GM19351 (cell line): ENCODE measurements around the gene BMP8B.
"Not testable (repeated sequence)": the region's sequence is repeated elsewhere in the genome, so short reads cannot be mapped to it uniquely, and the experiment has no call there.

Experiments
- ATAC-seq: cut with Tn5 transposase; IDR thresholded peaks from one replicate; pipeline ENCODE4 v1.9.1; 2021; ENCODE audit warnings: mild to moderate bottlenecking, moderate library complexity; ENCODE audit not compliant: unreplicated experiment

Gene BMP8B, protein sequence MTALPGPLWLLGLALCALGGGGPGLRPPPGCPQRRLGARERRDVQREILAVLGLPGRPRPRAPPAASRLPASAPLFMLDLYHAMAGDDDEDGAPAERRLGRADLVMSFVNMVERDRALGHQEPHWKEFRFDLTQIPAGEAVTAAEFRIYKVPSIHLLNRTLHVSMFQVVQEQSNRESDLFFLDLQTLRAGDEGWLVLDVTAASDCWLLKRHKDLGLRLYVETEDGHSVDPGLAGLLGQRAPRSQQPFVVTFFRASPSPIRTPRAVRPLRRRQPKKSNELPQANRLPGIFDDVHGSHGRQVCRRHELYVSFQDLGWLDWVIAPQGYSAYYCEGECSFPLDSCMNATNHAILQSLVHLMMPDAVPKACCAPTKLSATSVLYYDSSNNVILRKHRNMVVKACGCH

DNA sequence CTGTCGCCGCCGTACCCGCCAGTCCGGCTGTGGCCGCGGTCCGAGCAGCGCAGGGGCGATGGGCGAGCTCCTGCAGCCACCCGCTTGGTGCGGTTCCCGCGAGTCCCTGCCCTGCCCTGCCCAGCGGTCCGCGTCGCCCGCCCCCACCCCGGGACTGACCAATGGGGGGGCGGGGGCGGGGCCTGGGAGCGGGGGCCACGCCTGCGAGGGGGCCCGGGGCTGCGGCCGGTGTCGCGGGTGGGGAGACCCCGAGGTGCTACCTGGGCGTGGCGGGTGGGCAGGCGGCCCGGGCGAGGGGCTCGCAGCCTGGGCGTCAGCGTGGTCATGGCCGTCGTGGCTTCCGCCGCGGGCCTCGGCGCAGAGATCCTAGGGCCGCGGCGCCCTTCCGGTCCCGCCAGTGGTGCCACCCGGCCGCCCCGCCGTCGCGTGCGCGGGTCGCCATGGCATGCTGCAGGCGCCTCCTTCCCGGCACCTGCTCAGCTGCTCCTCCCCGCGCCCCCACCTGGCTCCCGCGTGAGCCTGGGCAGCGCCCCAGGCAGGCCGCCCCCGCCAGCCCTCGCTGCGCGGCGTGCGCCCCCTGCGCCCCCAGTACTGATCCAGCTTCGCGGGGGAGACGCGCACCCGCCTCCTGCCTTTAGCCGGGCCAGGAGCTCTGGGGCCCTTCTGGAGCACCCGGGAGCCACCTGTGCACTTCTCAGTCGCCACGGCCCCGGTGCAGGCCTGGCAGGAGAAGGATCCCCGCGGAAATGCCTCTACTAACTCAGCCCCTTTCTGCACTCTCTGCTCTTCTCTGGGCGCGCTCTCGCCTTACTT is at the start of gene BMP8B:
Gene BMP8B, minus strand, starts transcription at position 108 of the 813 bp plus-strand sequence. CDS start 380 bp downstream, outside the sequence.
- peak; percentile 58 for ATAC-seq

DNA sequence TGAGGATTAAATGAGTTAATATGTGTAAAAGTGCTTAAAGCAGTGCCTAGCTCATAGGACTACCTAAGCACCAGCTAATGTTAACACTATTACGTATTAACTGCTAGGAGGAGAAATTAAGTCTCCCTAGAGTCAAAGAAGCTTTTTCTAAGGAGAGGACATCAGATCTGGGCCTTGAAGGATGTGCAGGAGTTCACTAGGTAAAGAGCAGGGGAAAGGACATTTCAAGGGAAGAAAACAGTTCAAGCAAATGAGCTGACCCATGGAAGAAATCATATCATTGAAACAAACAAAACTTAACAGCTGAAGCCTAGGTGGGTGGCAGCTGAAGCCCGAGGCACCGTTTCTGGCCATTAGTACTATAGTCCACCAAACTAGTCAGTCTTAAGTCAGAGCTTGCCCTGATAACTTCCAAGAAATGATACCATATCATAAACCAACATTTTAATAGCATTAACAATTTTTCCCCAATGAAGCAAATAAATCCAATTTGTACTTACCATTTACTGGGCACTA is 48.0 kb upstream of the BMP8B start:
- ATAC-seq, result no peak

DNA sequence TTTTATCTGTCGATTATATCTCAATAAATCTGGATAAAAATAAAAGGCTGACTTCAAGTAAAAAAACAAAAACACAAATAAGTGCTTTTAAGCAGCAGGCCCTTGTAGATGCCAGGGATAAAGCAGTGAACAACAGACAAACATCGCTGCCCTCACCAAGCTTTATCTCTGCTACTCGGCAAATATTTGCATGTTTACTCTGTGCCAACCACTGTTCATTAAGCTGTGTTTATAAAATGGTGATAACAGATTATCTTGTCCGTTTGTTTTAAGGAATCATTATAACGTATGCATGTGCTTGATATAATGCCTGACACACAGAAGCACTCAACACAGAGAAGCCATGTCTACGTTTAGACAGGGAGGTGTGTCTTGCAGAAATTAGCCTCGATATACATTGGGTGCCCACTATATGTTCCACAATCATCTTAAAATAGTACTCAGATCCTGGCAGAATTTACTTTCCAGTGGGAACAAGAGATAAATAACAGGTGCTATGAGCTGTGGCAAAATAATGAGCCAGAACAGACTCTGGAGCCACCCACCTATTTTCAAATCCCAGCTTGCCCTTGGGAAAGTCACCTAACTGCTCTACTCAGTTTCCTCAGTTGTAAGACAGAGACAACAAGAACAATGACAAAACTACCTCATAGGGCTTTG is 47.4 kb upstream of the BMP8B start:
- ATAC-seq, result no peak

DNA sequence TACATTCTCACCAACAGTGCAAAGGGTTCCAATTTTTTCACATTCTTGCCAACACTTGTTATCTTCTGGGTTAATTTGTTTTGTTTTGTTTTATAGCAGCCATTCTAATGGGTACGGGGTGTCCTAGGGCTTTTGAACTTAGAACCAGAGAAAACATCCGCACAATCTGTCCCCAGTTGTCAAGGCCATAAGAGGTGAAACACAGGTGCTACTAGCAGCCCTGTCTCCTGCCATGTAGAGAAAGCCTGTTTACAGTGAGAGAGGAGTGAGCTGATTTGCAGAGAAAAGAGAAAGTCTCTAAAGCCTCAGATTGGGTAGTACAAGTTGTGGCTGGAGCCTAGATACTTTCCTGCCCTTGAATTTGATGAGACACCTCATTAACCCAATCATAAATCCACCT is 46.4 kb upstream of the BMP8B start:
- ATAC-seq, result no peak

DNA sequence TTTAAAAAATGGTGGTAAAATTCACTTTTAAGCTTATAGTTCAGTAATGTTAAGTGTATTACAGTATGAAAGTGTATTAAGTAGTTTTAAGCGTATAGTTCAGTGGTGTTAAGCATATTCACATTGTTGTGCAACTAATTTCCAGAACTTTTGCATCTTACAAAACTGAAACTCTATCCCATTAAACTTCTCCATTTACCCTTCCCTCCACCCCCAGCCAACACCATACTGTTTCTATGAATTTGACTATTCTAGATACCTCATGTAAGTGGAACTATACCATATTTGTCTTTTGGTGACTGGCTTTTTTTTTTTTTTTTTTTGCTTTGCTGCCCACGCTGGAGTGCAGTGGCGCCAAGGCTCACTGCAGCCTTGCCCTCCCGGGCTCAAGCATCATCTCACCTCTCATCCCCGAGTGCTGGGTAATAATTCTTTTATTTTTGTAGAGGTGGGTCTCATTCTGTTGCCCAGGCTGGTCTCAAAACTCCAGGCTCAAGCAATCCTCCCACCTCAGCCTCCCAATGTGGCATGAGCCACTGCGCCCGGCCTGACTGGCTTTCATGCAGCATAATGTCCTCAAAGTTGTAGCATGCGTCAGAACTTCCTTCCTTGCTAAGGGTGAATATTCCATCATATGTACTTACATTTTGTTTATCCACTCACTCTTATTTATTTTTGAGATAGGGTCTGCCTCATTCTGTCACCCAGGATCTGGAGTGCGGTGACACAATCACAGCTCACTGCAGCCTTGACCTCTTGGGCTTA is 45.1 kb upstream of the BMP8B start:
- ATAC-seq, result no peak

DNA sequence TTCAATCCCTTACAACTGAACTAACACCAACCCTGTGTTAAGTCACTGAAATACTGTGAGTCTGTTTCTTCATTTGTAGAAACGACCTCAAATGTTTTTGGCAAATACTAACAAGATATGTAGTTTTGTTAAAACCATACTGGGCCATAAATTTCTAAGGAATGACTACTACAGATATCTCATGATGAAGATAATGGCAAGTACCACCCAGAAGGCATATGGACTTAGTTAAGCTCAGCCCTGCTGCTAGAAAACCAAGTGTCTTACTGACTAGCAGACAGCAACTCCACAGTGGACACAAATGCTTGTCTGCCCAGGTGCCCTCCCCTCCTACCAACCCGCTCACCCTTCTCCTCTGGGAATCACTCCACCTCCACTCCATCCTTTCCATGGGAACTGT is 44.5 kb upstream of the BMP8B start:
- no peak for ATAC-seq

DNA sequence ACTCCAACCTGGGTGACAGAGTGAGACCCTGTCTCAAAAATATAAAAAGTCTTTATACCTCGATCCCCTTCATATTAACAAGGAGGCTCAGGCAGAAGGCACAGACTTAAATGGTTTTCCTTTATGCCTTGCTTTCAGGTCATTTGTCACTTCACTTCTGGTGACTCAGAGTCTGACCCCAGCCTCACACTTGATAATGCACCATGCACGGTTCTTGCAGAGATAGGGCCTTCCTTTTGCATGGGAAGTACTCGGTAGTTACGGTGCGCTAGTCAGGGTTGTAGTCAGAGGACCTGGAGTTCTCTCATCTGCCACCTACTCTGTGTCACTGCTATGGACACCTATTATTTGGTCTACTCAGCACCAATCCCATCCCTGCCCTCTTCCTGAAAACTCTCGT is 43.6 kb upstream of the BMP8B start:
- no peak for ATAC-seq

DNA sequence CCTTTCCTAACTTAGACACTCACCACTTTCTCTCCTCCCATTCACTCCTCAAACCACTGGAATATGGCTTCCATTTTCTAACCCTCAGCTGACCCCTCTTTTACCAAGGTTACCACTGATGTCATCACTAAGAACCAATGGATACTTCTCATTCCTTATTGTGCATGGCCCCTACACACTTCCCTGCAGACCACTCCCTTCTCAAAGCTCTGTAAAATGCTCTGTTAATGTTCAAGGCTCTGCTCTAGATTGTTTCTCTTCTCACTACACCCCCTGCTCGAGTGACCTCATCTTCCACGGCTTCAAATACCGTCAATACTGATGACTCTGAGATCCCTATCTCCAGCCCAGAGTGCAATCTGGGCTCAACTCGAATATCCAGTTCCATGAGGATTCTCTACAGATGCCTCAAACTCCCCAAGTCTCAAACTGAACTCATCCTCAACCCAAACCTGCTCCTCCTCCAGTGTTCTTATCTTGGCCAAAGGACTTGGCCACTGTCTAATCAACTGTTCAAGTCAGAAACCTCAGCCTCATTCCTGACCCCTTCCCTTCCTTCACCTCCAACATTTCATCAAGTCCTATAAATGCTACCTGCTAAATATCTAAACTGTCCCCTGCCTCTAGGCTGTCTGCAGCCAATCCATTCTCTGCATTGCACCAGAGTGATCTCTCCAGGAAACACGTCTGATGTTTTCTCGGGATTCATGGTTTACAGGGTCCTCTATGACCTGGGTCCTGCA is 41.3 kb upstream of the BMP8B start:
- ATAC-seq, result no peak

DNA sequence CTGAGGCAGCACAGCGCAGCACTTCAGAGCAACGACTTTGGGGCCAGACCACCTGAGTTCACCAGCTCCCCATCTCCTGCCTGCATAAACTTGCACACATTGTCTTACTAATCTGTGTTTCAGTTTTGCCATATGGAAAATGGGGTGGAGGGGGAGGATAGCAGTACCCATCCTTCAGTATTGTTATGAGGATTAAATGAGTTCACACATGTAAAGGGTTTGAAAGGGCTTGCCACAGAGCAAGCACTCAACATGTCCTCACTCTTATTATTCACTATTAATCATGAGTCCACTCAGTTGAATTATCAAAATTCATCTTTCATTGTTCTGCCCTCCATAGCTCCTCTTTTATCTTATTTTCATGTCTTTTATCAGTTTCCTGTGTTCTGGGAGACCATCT is 40.1 kb upstream of the BMP8B start:
- no peak for ATAC-seq

DNA sequence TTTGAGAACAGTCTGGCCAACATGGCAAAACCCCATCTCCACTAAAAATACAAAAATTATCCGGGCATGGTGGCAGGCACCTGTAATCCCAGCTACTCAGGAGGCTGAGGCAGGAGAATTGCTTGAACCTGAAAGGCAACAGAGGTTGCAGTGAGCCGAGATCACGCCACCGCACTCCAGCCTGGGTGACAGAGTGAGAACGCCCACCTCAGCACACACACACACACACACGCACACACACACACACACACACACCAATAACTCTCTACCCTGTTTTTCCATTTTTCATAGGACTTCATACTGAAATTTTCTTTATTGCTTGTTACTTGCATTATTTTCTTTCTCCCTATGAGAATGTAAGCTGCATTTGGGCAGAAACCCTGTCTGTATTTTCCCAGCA is 39.6 kb upstream of the BMP8B start:
- ATAC-seq, result not testable (repeated sequence)

DNA sequence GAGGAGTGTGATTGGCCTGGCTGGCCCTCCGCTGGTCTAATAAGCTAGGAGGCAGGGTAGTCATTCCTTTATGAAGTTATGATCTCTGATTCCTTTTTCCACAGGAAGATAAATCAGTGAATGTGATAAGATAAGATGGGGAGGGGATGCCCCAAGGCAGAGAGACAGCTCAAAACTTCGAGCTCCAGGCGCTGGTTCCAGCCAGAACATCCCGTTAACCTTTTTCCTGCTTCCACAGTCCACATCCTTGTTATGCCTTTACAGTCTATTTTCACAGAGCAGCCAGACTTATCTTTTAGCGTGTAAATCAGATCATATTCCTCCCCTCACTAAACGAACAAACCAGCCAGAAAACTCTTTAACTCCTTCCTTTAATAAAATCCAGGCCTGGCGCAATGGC is 38.5 kb upstream of the BMP8B start:
- ATAC-seq, result no peak

DNA sequence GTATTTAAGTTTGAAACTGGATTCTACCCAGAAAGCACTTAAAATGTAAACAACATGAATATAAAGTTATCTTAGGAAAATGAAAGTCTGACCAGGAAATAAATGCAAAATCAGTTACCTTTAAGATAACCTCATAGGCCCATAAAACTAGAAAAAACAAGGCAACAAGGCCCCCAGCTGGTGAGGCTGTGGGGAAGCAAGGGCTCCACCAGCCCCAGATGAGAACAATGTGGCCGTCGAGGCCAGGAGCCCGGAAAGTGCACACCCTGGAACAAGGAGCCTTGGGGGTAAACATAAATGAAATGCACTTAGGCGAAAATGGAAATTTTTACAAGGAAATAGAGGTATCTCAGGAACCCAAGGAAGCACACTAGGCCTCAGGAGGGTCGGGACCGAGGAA is 37.9 kb upstream of the BMP8B start:
- ATAC-seq, result no peak

DNA sequence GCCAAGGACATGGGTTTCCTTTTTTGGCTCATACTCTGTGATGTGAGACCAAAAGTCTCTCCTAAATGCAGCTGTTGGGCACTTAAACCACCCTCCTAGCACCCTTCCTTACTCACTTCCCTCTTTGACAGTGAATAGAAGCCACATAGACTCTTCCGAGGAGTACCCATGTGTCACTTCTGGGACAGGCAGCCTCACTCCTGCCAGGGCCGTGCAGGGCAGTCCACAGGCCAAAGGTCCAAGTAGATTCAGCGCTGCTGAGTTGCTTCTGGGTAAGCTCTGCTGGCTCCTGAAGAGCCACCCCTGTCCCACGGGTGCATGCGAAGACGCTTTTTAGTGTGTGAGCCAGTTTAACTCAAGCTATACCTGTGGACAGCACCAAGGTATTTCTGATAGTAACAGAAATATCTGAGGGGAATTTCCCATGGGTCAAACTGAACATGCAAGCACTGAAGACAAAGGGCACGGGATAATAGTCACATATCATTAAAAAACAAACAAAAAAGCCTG is 36.8 kb upstream of the BMP8B start:
- no peak for ATAC-seq

DNA sequence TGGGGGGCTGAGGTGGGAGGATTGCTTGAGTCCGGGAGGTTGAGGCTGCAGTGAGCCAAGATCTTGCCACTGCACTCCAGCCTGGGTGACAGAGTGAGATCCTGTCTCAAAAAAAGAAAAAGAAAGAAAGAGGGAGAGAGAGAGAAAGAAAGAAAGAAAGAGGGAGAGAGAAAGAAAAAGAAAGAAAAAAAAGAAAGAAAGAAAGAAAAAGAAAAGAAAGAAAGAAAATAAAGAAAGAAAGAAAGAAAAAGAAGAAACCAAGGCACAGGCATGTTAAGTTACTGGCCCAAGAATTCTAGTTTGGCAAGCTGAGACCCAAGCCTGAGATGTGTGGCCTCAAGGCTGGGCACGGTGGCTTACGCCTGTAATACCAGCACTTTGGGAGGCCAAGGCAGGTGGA is 34.8 kb upstream of the BMP8B start:
- not testable (repeated sequence) for ATAC-seq

DNA sequence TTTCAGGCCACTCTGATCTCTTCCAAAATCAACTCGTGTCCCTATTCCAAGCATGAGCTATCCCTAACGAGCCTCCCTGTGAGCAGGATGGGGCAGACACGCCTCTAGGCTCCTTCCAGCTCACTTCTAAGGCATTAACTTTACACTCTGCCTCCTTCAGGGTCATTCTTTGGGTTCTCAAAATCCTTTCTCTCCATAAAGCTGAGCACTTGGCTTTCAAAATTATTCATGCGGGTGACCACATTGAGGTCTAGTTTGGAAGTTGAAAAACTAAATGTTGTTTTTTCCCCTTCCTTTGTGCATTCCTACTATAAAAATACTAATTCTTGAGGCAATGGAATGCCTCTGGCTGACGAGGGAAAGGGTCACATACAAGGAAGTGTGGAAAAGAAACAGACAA is 33.5 kb upstream of the BMP8B start:
- no peak for ATAC-seq

DNA sequence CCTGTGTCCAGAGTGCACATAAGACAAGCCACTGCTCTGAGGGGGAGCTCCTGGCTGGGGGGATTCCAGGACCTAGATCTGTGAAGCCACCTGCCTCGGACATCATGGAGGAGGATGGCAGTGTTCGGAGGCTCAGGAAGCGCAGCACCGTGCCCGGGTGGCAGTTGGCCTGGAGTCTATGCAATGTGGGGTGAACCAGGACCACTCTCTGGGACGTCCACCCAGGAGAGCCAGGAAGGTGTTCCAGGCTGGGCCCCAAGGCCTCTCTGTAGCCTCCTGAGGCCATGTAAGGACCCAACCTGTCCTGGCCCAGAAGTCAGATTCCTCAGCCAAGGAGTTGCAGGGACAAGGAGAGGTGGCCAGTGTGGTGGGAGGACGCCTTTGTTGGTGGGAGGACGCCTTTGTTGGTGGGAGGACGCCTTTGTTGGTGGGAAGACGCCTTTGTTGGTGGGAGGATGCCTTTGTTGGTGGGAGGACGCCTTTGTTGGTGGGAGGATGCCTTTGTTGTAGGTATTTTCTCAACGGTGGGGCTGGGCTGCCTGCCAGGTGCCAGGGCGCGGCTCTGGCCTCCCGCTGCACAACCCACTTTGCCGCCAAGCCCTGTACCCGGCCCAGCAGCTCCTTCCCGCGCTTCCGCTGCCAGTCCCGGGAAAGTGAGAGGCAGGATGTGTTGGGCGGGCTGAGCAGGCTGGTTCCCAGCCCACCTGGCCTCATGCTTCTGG is 30.6 kb upstream of the BMP8B start:
- ATAC-seq, result no peak

DNA sequence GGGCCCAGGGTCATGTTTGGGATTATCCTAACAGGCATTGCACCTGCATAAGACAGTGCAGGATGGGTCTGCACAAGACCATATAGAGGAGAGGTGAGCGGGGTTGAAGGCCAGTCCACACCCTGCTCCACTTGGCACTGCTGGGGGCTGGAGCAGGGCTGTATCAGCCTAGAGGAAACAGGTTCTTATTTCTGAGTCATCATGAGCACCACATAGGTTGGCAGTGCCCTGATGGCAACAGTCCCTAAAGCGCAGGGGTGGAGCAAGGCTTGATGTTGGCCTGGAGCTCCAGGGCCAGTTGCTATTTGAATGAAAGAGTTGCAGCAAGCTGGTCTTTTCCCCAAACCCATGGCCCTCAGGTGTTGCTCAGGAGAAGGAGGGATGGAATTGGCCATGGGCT is 29.8 kb upstream of the BMP8B start:
- no peak for ATAC-seq

DNA sequence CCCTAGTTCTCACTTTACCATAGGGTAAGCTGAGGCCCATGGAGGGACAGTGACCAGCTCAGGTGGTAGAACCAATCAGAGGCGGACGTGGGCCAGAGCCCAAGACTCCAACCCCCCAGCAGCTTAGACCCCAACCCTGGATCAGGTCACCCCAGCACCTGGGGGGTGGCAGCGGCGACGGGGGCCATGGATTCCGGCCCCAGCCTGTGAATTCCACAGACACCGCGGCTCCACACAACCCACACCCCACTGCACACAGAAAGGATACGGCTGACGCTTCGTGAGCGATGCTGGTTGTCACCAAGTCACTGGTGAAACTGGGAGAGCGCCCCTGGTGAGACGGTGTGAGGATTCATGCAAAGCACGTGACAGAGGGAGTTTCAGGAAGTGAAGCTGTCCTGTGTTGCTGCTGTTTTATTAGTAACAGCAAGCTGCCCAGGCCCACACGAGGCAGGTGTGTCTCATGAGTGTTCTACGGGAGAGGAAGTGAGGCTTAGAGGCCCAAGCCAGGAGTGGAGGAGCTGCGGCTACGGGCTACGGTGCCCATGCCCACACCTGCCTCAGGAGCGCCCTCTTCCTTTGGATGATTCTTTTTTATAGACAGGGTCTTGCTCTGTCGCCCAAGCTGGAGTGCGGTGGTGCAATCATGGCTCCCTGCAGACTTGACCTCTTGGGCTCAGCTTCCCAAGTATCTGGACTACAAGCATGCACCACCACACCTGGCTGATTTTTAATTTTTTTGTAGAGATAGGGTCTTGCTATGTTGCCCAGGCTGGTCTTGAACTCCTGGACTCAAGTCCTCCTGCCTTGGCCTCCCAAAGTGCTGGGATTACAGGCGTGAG is 28.6 kb upstream of the BMP8B start:
- ATAC-seq, result peak; percentile 88
